ENCODE measurements around the gene ZFP62. TPM values are rescaled to one million over a fixed set of nuclear protein-coding genes. Genes with fewer than 3 reads are reported as not detected.

Gene ZFP62
- total and polyA plus RNA-seq, 8 donors, result 10.4 to 23.9 (median 14.6) TPM

DNA sequence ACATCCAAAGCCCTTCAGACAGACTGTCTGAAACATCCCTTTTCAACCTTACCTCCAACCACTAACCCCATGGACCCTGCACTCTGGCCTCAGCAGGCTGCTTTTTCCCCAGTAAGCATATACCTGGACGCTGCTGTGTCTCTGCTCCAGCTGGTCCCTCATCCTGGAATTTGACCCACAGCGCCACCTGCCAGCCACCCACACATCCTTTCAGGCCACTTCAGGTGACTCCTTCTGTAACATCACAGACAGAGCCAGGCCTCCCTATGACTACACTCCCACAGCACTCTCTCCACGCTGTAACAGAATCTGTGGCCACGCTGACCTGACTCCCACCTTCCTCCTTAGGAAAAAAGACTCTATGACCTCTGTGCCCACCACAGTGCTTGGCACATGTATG lies 61.9 kb downstream of the ZFP62 start:
- DNase-seq, result peak in 5 of 6 donors; percentile 69 to 80 (median 72)
- H3K4me3 ChIP-seq, result no peak overlapping the region
- FAIRE-seq, result no peak
- intact Hi-C loops (cut with DNase I), result no loop called here
- ATAC-seq, result peak; percentile 23 to 37 (median 34)
- no peak overlapping the region for H3K27ac ChIP-seq
- TF ChIP-seq, protein P1, sequence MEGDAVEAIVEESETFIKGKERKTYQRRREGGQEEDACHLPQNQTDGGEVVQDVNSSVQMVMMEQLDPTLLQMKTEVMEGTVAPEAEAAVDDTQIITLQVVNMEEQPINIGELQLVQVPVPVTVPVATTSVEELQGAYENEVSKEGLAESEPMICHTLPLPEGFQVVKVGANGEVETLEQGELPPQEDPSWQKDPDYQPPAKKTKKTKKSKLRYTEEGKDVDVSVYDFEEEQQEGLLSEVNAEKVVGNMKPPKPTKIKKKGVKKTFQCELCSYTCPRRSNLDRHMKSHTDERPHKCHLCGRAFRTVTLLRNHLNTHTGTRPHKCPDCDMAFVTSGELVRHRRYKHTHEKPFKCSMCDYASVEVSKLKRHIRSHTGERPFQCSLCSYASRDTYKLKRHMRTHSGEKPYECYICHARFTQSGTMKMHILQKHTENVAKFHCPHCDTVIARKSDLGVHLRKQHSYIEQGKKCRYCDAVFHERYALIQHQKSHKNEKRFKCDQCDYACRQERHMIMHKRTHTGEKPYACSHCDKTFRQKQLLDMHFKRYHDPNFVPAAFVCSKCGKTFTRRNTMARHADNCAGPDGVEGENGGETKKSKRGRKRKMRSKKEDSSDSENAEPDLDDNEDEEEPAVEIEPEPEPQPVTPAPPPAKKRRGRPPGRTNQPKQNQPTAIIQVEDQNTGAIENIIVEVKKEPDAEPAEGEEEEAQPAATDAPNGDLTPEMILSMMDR (IDR thresholded peaks at IDR 0.05), result peak in 3 of 4 donors; percentile 28 to 51 (median 32)
- H3K36me3 ChIP-seq, result no peaks in the 10 kb centered on the region
- H3K4me1 ChIP-seq, result peaks cover 27 to 64% (median 39%) of the 10 kb centered on the region in 3 donors
- no peaks in the 10 kb centered on the region for H3K9me3 ChIP-seq
- no peaks in the 10 kb centered on the region for H3K27me3 ChIP-seq
- WGBS, 2 donors, result 30% methylated on average over 4 of the region's 4 CpGs

- H3K36me3 ChIP-seq, result no peaks in the 10 kb centered on the region
- H3K27ac ChIP-seq, result no peak overlapping the region
- H3K4me3 ChIP-seq, result no peak overlapping the region
- ATAC-seq, result no peak
- no peaks in the 10 kb centered on the region for H3K27me3 ChIP-seq
- TF ChIP-seq, protein P1 (IDR thresholded peaks at IDR 0.05), result no peak
- DNase-seq, result no peak
- H3K4me1 ChIP-seq, result peaks cover 27 to 59% (median 39%) of the 10 kb centered on the region in 3 donors
- WGBS, 2 donors, result 55 to 79% methylated on average over 11 of the region's 11 CpGs
- FAIRE-seq, result no peak
- intact Hi-C loops (cut with DNase I), result no loop called here
- H3K9me3 ChIP-seq, result no peaks in the 10 kb centered on the region
These were observed 62.9 kb downstream of the ZFP62 start for GRCh38 chr5:180798193-180798592.

Other genes with a start within 250 kb of the ZFP62 start
- 1 to 10 TPM in 4 of 6 donors, under 1 TPM in 2; 0.79 to 3.1 (median 1.4) TPM for gene FLT4, start 211.7 kb downstream of the ZFP62 start, total RNA-seq
- 1 to 10 TPM; 4.6 to 6.8 TPM for gene FLT4, start 211.7 kb downstream of the ZFP62 start, polyA plus RNA-seq
- gene OR2Y1, start 121.2 kb downstream of the ZFP62 start, total RNA-seq, result not detected
- gene OR2Y1, start 121.2 kb downstream of the ZFP62 start, polyA plus RNA-seq, result not detected
- gene MGAT1, start 58.5 kb downstream of the ZFP62 start, total RNA-seq, result 10 to 100 TPM; 53.4 to 96.3 (median 76.2) TPM
- gene MGAT1, start 58.5 kb downstream of the ZFP62 start, polyA plus RNA-seq, result 10 to 100 TPM; 58.8 to 62.9 TPM
- gene BTNL8, start 37.9 kb upstream of the ZFP62 start, total RNA-seq, result 1 to 10 TPM in 1 of 6 donors, under 1 TPM in 3, not detected in 2; 0.23 to 1.5 (median 0.45) TPM
- under 1 TPM; 0.31 to 0.49 TPM for gene BTNL8, start 37.9 kb upstream of the ZFP62 start, polyA plus RNA-seq
- gene BTNL3, start 127.6 kb upstream of the ZFP62 start, total RNA-seq, result under 1 TPM in 2 of 6 donors, not detected in 4; 0.09 to 0.14 TPM
- under 1 TPM in 1 of 2 donors, not detected in 1; 0.14 TPM for gene BTNL3, start 127.6 kb upstream of the ZFP62 start, polyA plus RNA-seq
- 10 to 100 TPM in 1 of 6 donors, 1 to 10 TPM in 5; 2.7 to 21.2 (median 5.6) TPM for gene BTNL9, start 179.0 kb upstream of the ZFP62 start, total RNA-seq
- gene BTNL9, start 179.0 kb upstream of the ZFP62 start, polyA plus RNA-seq, result 10 to 100 TPM; 38.2 to 57.0 TPM

All from pancreas (tissue), 10 donors.